Loucy (cell line): Measurements from ENCODE around the gene LIPC.

Experiments used
- H2AFZ ChIP-seq: fragments of 200-600 bp; sonication (generic); 2 replicates; pipeline ENCODE4 v1.6.0; 2016; ENCODE audit warnings: antibody characterized with exemption, mild to moderate bottlenecking, low read length, moderate library complexity
- H3F3A ChIP-seq: fragments of 200-600 bp; 2 replicates; pipeline ENCODE4 v1.6.0; 2016; ENCODE audit warnings: antibody characterized with exemption, low read depth, mild to moderate bottlenecking
- H3K27me3 ChIP-seq: fragments of 200-600 bp; sonication (generic); 2 replicates; pipeline ENCODE4 v1.6.1; 2014; ENCODE audit warnings: low read length, mild to moderate bottlenecking; ENCODE audit not compliant: insufficient read depth, poor library complexity, severe bottlenecking
- H3K36me3 ChIP-seq: fragments of 200-600 bp; sonication (generic); 2 replicates; pipeline ENCODE4 v1.6.1; 2016; ENCODE audit warnings: low read length; ENCODE audit not compliant: insufficient read depth
- H3K4me1 ChIP-seq: fragments of 200-600 bp; sonication (generic); 2 replicates; pipeline ENCODE4 v1.5.1; 2014; ENCODE audit warnings: low read length, mild to moderate bottlenecking; ENCODE audit not compliant: insufficient read depth, poor library complexity, severe bottlenecking
- H3K4me2 ChIP-seq: fragments of 200-600 bp; sonication (generic); 2 replicates; pipeline ENCODE4 v1.6.0; 2014; ENCODE audit warnings: antibody characterized with exemption, low read length, low read depth, mild to moderate bottlenecking; ENCODE audit not compliant: poor library complexity, severe bottlenecking
- H3K4me3 ChIP-seq: fragments of 200-600 bp; sonication (generic); 2 replicates; pipeline ENCODE4 v1.5.1; 2014; ENCODE audit warnings: low read length, mild to moderate bottlenecking, mixed read lengths; ENCODE audit not compliant: poor library complexity, severe bottlenecking
- H3K79me2 ChIP-seq: fragments of 200-600 bp; sonication (generic); 2 replicates; pipeline ENCODE4 v1.6.1; 2014; ENCODE audit warnings: low read length; ENCODE audit not compliant: insufficient read depth
- H3K9ac ChIP-seq: fragments of 200-600 bp; sonication (generic); 2 replicates; pipeline ENCODE4 v1.6.0; 2014; ENCODE audit warnings: mild to moderate bottlenecking, low read depth, low read length, moderate library complexity; ENCODE audit not compliant: poor library complexity, severe bottlenecking
- H3K9me2 ChIP-seq: fragments of 200-600 bp; sonication (generic); replicated peaks from 2 replicates; pipeline ENCODE4 v1.6.1; 2016; ENCODE audit warnings: low read depth, low read length, mixed read lengths
- H3K9me3 ChIP-seq: fragments of 200-600 bp; sonication (generic); 2 replicates; pipeline ENCODE4 v1.6.1; 2014; ENCODE audit warnings: mild to moderate bottlenecking, antibody characterized with exemption, low read length, low read depth; ENCODE audit not compliant: insufficient read depth
- H4K20me1 ChIP-seq: fragments of 200-600 bp; sonication (generic); 2 replicates; pipeline ENCODE4 v1.6.0; 2014; ENCODE audit warnings: antibody characterized with exemption, low read length, mild to moderate bottlenecking; ENCODE audit not compliant: insufficient read depth, poor library complexity, severe bottlenecking
- CTCF ChIP-seq: fragments of 200-600 bp; sonication (generic); conservative IDR thresholded peaks from 2 replicates; pipeline ENCODE4 v1.5.1; 2014; ENCODE audit warnings: mild to moderate bottlenecking, antibody characterized with exemption, low read length
- EZH2phosphoT487 ChIP-seq: fragments of 200-600 bp; IDR thresholded peaks from 2 replicates; pipeline ENCODE4 v1.6.1; 2018; ENCODE audit warnings: antibody characterized with exemption, mild to moderate bottlenecking, moderate library complexity, borderline replicate concordance

The LIPC gene

GRCh38 chr15:58442122-58442521 lies 10.3 kb downstream of the LIPC start:
- no peak overlapping the region for H3K9ac ChIP-seq
- peaks cover 29% of the 10 kb centered on the region for H3K4me1 ChIP-seq
- H3F3A ChIP-seq = no peaks in the 10 kb centered on the region
- no peak for TF ChIP-seq CTCF
- no peak for TF ChIP-seq EZH2phosphoT487
- H3K27me3 ChIP-seq = no peaks in the 10 kb centered on the region
- no peaks in the 10 kb centered on the region for H4K20me1 ChIP-seq
- H3K4me2 ChIP-seq = no peak overlapping the region
- H3K9me2 ChIP-seq = no peaks in the 10 kb centered on the region
- no peaks in the 10 kb centered on the region for H3K36me3 ChIP-seq
- H3K4me3 ChIP-seq = no peak overlapping the region
- H2AFZ ChIP-seq = no peak overlapping the region
- no peaks in the 10 kb centered on the region for H3K9me3 ChIP-seq
- no peaks in the 10 kb centered on the region for H3K79me2 ChIP-seq

GRCh38 chr15:58443308-58443707 lies 11.5 kb downstream of the LIPC start:
- Histone ChIP-seq H3F3A (no peaks in the 10 kb centered on the region), H3K27me3 (no peaks in the 10 kb centered on the region), H3K36me3 (no peaks in the 10 kb centered on the region), H2AFZ (no peak overlapping the region), H3K9ac (no peak overlapping the region), H3K4me3 (no peak overlapping the region), H3K9me2 (no peaks in the 10 kb centered on the region), H3K9me3 (no peaks in the 10 kb centered on the region), H4K20me1 (no peaks in the 10 kb centered on the region), H3K79me2 (no peaks in the 10 kb centered on the region), H3K4me2 (no peak overlapping the region), H3K4me1 (peaks cover 29% of the 10 kb centered on the region)
- TF ChIP-seq CTCF (no peak), EZH2phosphoT487 (no peak)

- Histone ChIP-seq H3K4me2 (no peak overlapping the region), H4K20me1 (no peaks in the 10 kb centered on the region), H3K4me3 (no peak overlapping the region), H3K9me2 (no peaks in the 10 kb centered on the region), H3K9ac (no peak overlapping the region), H2AFZ (no peak overlapping the region), H3F3A (no peaks in the 10 kb centered on the region), H3K27me3 (no peaks in the 10 kb centered on the region), H3K4me1 (peaks cover 24% of the 10 kb centered on the region), H3K79me2 (no peaks in the 10 kb centered on the region), H3K36me3 (no peaks in the 10 kb centered on the region), H3K9me3 (no peaks in the 10 kb centered on the region)
- TF ChIP-seq CTCF (no peak), EZH2phosphoT487 (no peak)
Measured at GRCh38 chr15:58444056-58444455, 12.3 kb downstream of the LIPC start.
